Calu3 (cell line): Measurements from ENCODE around the gene CDC34. TPM values are rescaled to one million over a fixed set of nuclear protein-coding genes. Genes with fewer than 3 reads are reported as not detected.

Experiments used
- BruUV-seq: library from RNA; stranded (reverse); fragments of 400-500 nt; replicated peaks from 2 replicates; lab custom pipeline; 2021; lab: Mats Ljungman, UMichigan
- CTCF ChIA-PET: fragments of 300-600 bp; sonication (Branson Sonifier 250); formaldehyde crosslinking; loops from one replicate; lab custom pipeline; 2022; ENCODE audit warnings: antibody characterized with exemption; lab: Charles Lee
- DNase-seq: peaks from one replicate; pipeline ENCODE4 v3.0.0; 2022
- H3K27ac Mint-ChIP-seq: one replicate; pipeline ENCODE4 v1.8.0; 2022; ENCODE audit warnings: mixed read lengths; ENCODE audit not compliant: unreplicated experiment
- H3K27me3 Mint-ChIP-seq: one replicate; pipeline ENCODE4 v1.8.0; 2022; ENCODE audit warnings: mixed read lengths; ENCODE audit not compliant: unreplicated experiment
- H3K36me3 Mint-ChIP-seq: one replicate; pipeline ENCODE4 v1.8.0; 2022; ENCODE audit warnings: mild to moderate bottlenecking, moderate library complexity, mixed read lengths; ENCODE audit not compliant: insufficient read depth, unreplicated experiment
- H3K4me1 Mint-ChIP-seq: one replicate; pipeline ENCODE4 v1.8.0; 2022; ENCODE audit warnings: mild to moderate bottlenecking, low read depth, mixed read lengths; ENCODE audit not compliant: unreplicated experiment
- H3K4me3 Mint-ChIP-seq: one replicate; pipeline ENCODE4 v1.8.0; 2022; ENCODE audit warnings: mild to moderate bottlenecking, low read depth, moderate library complexity, mixed read lengths; ENCODE audit not compliant: unreplicated experiment
- H3K9me3 Mint-ChIP-seq: one replicate; pipeline ENCODE4 v1.8.0; 2022; ENCODE audit warnings: low read depth, mixed read lengths; ENCODE audit not compliant: unreplicated experiment
- CTCF ChIP-seq: fragments of 200-600 bp; IDR thresholded peaks from one replicate; pipeline ENCODE4 v1.8.0; 2022; ENCODE audit warnings: antibody characterized with exemption; ENCODE audit not compliant: unreplicated experiment
- intact Hi-C: fragments of 100-400 bp; cut with micrococcal nuclease; formaldehyde crosslinking; loops from one replicate; pipeline ENCODE4 v1.10.0; 2022; ENCODE audit not compliant: unreplicated experiment
- total RNA-seq: library from RNA; stranded (reverse); gene quantifications from 2 replicates; pipeline ENCODE4 v1.2.3, GENCODE V29; 2022

The CDC34 gene
- total RNA-seq, 1 experiment from 2014 or later: 50.6 TPM

DNA sequence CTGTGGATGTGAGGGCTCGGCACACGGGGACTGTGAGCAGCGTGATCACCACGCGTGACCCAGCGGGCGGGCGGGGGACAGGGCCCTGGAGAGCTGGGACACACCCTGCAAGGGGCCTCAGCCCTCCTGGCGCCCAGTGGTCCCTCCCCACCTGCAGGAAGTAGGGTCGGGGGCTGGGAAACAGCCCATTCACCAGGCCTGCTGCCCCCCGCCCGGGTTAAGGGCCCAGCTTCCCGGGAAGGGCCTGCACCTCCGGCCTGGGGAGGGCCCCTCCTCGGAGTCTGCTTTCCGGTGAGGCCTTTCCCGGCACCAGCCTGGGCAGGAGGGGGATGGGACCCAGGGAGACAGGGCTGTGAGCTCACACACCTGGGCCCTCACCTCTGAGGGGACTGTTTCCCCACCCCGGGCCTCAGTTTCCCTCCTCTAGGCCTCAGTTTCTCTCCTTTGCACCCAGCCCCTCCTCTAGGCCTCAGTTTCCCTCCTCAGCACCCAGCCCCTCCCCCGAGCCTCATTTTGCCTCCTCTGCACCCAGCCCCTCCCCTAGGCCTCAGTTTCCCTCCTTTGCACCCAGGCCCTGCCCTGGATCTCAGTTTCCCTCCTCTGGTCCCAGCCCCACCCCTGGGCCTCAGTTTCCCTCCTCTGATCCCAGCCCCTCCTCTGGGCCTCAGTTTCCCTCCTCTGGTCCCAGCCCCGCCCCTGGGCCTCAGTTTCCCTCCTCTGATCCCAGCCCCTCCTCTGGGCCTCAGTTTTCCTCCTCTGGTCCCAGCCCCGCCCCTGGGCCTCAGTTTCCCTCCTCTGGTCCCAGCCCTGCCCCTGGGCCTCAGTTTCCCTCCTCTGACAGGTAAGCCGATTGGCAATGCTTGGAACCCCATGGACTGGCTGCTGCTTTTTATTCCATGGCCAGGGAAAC, 37.1 kb upstream of the CDC34 start:
- H3K27ac Mint-ChIP-seq: peak overlapping the region; percentile 91
- peaks cover 8% of the 10 kb centered on the region for H3K4me1 Mint-ChIP-seq

DNA sequence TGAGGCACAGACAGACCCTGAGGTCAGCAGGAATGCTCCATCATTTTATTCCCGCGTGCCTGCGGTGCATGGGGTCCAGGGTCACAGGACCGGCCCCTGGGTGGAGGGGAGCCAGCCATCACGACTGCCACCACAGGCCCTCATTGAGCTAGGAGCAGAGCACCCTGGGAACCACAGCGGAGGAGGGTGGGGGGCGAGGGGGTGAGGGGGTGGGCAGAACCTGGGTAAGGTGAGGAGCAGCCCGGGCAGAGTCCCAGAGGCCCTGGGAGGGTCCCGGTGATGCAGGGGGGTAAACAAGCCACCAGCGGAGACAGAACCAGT, 36.5 kb upstream of the CDC34 start:
- H3K4me1 Mint-ChIP-seq: peaks cover 8% of the 10 kb centered on the region
- no peak for DNase-seq
- no peak for TF ChIP-seq CTCF
- CTCF ChIA-PET: interaction anchor here (0.5 kb wide), 1 partner anchor 9 kb away, joined by 7 read pairs; no protein-coding TSS in a partner anchor
- BruUV-seq: no TSS peak
- H3K27ac Mint-ChIP-seq: no peak overlapping the region
- H3K4me3 Mint-ChIP-seq: no peak overlapping the region
- intact Hi-C loops: no loop called here
- peaks cover 19% of the 10 kb centered on the region for H3K36me3 Mint-ChIP-seq
- H3K27me3 Mint-ChIP-seq: peaks cover 33% of the 10 kb centered on the region
- H3K9me3 Mint-ChIP-seq: peaks cover 3% of the 10 kb centered on the region

More for the DNA sequence above, 37.1 kb upstream of the CDC34 start:
- intact Hi-C loops: no loop called here
- BruUV-seq: no TSS peak
- CTCF ChIA-PET: no interaction called here
- H3K36me3 Mint-ChIP-seq: peaks cover 16% of the 10 kb centered on the region
- peak overlapping the region; percentile 29 for H3K4me3 Mint-ChIP-seq
- no peak for DNase-seq
- H3K27me3 Mint-ChIP-seq: peaks cover 27% of the 10 kb centered on the region
- peaks cover 3% of the 10 kb centered on the region for H3K9me3 Mint-ChIP-seq
- TF ChIP-seq CTCF: no peak

- peak; percentile 51 for DNase-seq
- BruUV-seq: no TSS peak
- H3K9me3 Mint-ChIP-seq: peaks cover 3% of the 10 kb centered on the region
- CTCF ChIA-PET: interaction anchor here (0.5 kb wide), 1 partner anchor 8 kb away, joined by 7 read pairs; no protein-coding TSS in a partner anchor
- no peak overlapping the region for H3K27ac Mint-ChIP-seq
- TF ChIP-seq CTCF: peak; percentile 83
- no peak overlapping the region for H3K4me3 Mint-ChIP-seq
- intact Hi-C loops: no loop called here
- peaks cover 33% of the 10 kb centered on the region for H3K27me3 Mint-ChIP-seq
- H3K4me1 Mint-ChIP-seq: peaks cover 8% of the 10 kb centered on the region
- H3K36me3 Mint-ChIP-seq: peaks cover 19% of the 10 kb centered on the region
These were observed 36.0 kb upstream of the CDC34 start for GRCh38 chr19:495402-496111.

GRCh38 chr19:496112-496665, 35.4 kb upstream of the CDC34 start, which contains the start of gene MADCAM1:
Gene MADCAM1, plus strand, starts transcription at chr19:496486. Its CDS starts 14 bp downstream, at chr19:496500.
- no peak for TF ChIP-seq CTCF
- no peak within 1 kb of the TSS for H3K4me3 Mint-ChIP-seq
- CTCF ChIA-PET: no interaction called here
- intact Hi-C loops: no loop called here
- peaks cover 33% of the 10 kb centered on the region for H3K27me3 Mint-ChIP-seq
- peaks cover 19% of the 10 kb centered on the region for H3K36me3 Mint-ChIP-seq
- BruUV-seq: no TSS peak
- H3K4me1 Mint-ChIP-seq: peaks cover 8% of the 10 kb centered on the region
- H3K9me3 Mint-ChIP-seq: peaks cover 3% of the 10 kb centered on the region
- DNase-seq: no peak
- H3K27ac Mint-ChIP-seq: no peak within 1 kb of the TSS
